GM12878 (cell line): Measurements from ENCODE around the gene TRIM54. TPM values are rescaled to one million over a fixed set of nuclear protein-coding genes. Genes with fewer than 3 reads are reported as not detected.

Experiments
- ATF7 ChIP-seq: fragments of 450-650 bp; IDR thresholded peaks from 2 replicates; pipeline ENCODE4 v1.6.1; 2016; ENCODE audit warnings: low read depth, mild to moderate bottlenecking
- BRCA1 ChIP-seq: IDR thresholded peaks from 2 replicates; pipeline ENCODE4 v1.6.1; 2011; ENCODE audit warnings: low read depth, low read length, improper control_type of control experiment
- CREM ChIP-seq: IDR thresholded peaks from 2 replicates; pipeline ENCODE4 v1.6.1; 2014; ENCODE audit warnings: antibody characterized with exemption, low read depth
- CTCF ChIP-seq, 3 experiments: IDR thresholded peaks in 2 of 3; conservative IDR thresholded peaks in 1 of 3; 2 replicates each; pipeline ENCODE4 v1.5.1; 2011; ENCODE audit warnings: low read depth in 3 of 3, low read length in 3 of 3, mild to moderate bottlenecking in 3 of 3, control low read depth in 2 of 3, moderate library complexity in 2 of 3, inconsistent platforms in 1 of 3, mixed read lengths in 1 of 3; ENCODE audit not compliant: control insufficient read depth in 2 of 3, insufficient read depth in 1 of 3; ENCODE audit errors: extremely low read depth in 1 of 3
- DPF2 ChIP-seq: fragments of 450-650 bp; IDR thresholded peaks from 2 replicates; pipeline ENCODE4 v1.6.1; 2017; ENCODE audit warnings: mild to moderate bottlenecking
- FOS ChIP-seq: IDR thresholded peaks from 3 replicates; pipeline ENCODE4 v1.6.1; 2011; ENCODE audit warnings: borderline replicate concordance; ENCODE audit not compliant: insufficient read length; ENCODE audit errors: extremely low read depth
- IKZF1 ChIP-seq: fragments of 450-650 bp; conservative IDR thresholded peaks from 2 replicates; pipeline ENCODE4 v1.6.1; 2017; ENCODE audit warnings: antibody characterized with exemption, mild to moderate bottlenecking
- IKZF2 ChIP-seq, 2 experiments: fragments of 450-650 bp; IDR thresholded peaks; 2 replicates each; pipeline ENCODE4 v1.6.1; 2017; ENCODE audit warnings: mild to moderate bottlenecking in 2 of 2, moderate library complexity in 2 of 2
- MTA3 ChIP-seq: IDR thresholded peaks from 2 replicates; pipeline ENCODE4 v1.6.1; 2012; ENCODE audit warnings: low read length, inconsistent platforms, borderline replicate concordance
- NBN ChIP-seq: fragments of 450-650 bp; IDR thresholded peaks from 2 replicates; pipeline ENCODE4 v1.6.1; 2016
- NFXL1 ChIP-seq: fragments of 450-650 bp; IDR thresholded peaks from 2 replicates; pipeline ENCODE4 v1.6.1; 2017; ENCODE audit warnings: antibody characterized with exemption, mild to moderate bottlenecking, borderline replicate concordance
- NKRF ChIP-seq: fragments of 450-650 bp; conservative IDR thresholded peaks from 2 replicates; pipeline ENCODE4 v1.6.1; 2017; ENCODE audit warnings: mild to moderate bottlenecking, moderate library complexity
- PBX3 ChIP-seq: IDR thresholded peaks from 2 replicates; pipeline ENCODE4 v1.6.1; 2011; ENCODE audit warnings: mild to moderate bottlenecking, low read depth, low read length, moderate library complexity; ENCODE audit not compliant: insufficient replicate concordance
- POU2F2 ChIP-seq: IDR thresholded peaks from 3 replicates; pipeline ENCODE4 v1.6.1; 2011; ENCODE audit warnings: low read depth, mild to moderate bottlenecking, low read length, borderline replicate concordance
- RAD21 ChIP-seq: IDR thresholded peaks from 2 replicates; pipeline ENCODE4 v1.6.1; 2011; ENCODE audit warnings: mild to moderate bottlenecking, low read depth, low read length, moderate library complexity; ENCODE audit not compliant: insufficient read depth
- RCOR1 ChIP-seq: conservative IDR thresholded peaks from 2 replicates; pipeline ENCODE4 v1.6.1; 2012; ENCODE audit warnings: low read depth, low read length, improper control_type of control experiment
- SIN3A ChIP-seq: IDR thresholded peaks from 2 replicates; pipeline ENCODE4 v1.6.1; 2012; ENCODE audit warnings: low read depth, low read length, improper control_type of control experiment
- SMAD5 ChIP-seq: IDR thresholded peaks from 2 replicates; pipeline ENCODE4 v1.6.1; 2016; ENCODE audit warnings: antibody characterized with exemption, low read depth
- SMC3 ChIP-seq: IDR thresholded peaks from 2 replicates; pipeline ENCODE4 v1.6.1; 2011; ENCODE audit warnings: low read length, improper control_type of control experiment, borderline replicate concordance
- SPI1 ChIP-seq: IDR thresholded peaks from 2 replicates; pipeline ENCODE4 v1.6.1; 2011; ENCODE audit warnings: low read depth, mild to moderate bottlenecking, low read length, moderate library complexity, borderline replicate concordance; ENCODE audit not compliant: insufficient read depth
- SREBF2 ChIP-seq: IDR thresholded peaks from 2 replicates; pipeline ENCODE4 v1.6.1; 2012; ENCODE audit warnings: mild to moderate bottlenecking, low read length
- STAT3 ChIP-seq: IDR thresholded peaks from 2 replicates; pipeline ENCODE4 v1.6.1; 2011; ENCODE audit warnings: low read depth, low read length, improper control_type of control experiment
- ZBED1 ChIP-seq: IDR thresholded peaks from 2 replicates; pipeline ENCODE4 v1.6.1; 2016; ENCODE audit warnings: borderline replicate concordance
- ZNF384 ChIP-seq: IDR thresholded peaks from 2 replicates; pipeline ENCODE4 v1.6.1; 2012; ENCODE audit warnings: low read depth, mild to moderate bottlenecking, low read length, improper control_type of control experiment, borderline replicate concordance
- polyA plus RNA-seq, 11 experiments: library from polyadenylated mRNA; depleted of rRNA in 4 of 11; unstranded in 6 of 11; stranded (reverse) in 5 of 11; fragments of >200 nt; fragmentation: Nextera tagmentation in 4 of 11; fragmentation: Illumina TruSeq in 1 of 11; extraction: Ambion mirVana in 4 of 11; extraction: Trizol in 1 of 11; gene quantifications; 1 replicate in 1 of 11; 2 replicates in 10 of 11; pipeline versions ENCODE4 v1.2.1 to v1.2.3, GENCODE V29; 2011 to 2016; ENCODE audit warnings: inconsistent platforms in 2 of 11, missing spikeins in 2 of 11, low read depth in 1 of 11
- total RNA-seq, 4 experiments: library from RNA; depleted of rRNA in 3 of 4; stranded (reverse); fragments of >200 nt in 3 of 4; fragmentation: Illumina TruSeq in 1 of 4; extraction: Trizol in 1 of 4; gene quantifications; 2 replicates each; pipeline versions ENCODE4 v1.2.1 to v1.2.3, GENCODE V29; 2013 to 2021
- TF ChIP-seq, protein P1 (sequence below): fragments of 450-650 bp; IDR thresholded peaks from 2 replicates; pipeline ENCODE4 v1.6.1; 2016; ENCODE audit warnings: mild to moderate bottlenecking

The TRIM54 gene
- total and polyA plus RNA-seq, 10 of the 15 experiments (the other 5 are each of a cell fraction or from before 2014, with no cell fraction given): 0.03 to 0.08 TPM; not detected in 8

- TF ChIP-seq PBX3 (no peak), CREM (no peak), IKZF1 (peak; percentile 57; the same call in 1 of the 2 replicates), SPI1 (no peak), ATF7 (peak; percentile 67), SREBF2 (no peak), RAD21 (peak; percentile 72), NFXL1 (no peak), IKZF2 (IDR thresholded peaks at IDR 0.05) (peak in 1 of 2 experiments; percentile 37; a peak in 1 of 4 replicates), NBN (0 out of 2 replicates have a peak, but pooled peaks have one; percentile 47), STAT3 (no peak), SMC3 (peak; percentile 57; the same call in 1 of the 2 replicates), CTCF (IDR thresholded peaks at IDR 0.05 in 2 of 3, conservative IDR thresholded peaks at IDR 0.05 in 1 of 3; ENCODE audit: control insufficient read depth in 2 of 3, extremely low read depth in 1 of 3, insufficient read depth in 1 of 3, low read depth in 3 of 3, low read length in 3 of 3) (peak; percentile 75 to 83 (median 80)), MTA3 (no peak), FOS (no peak), BRCA1 (no peak), SMAD5 (no peak), POU2F2 (peak; percentile 90; the same call in 2 of the 3 replicates), RCOR1 (no peak), DPF2 (no peak), ZBED1 (no peak), SIN3A (no peak), NKRF (no peak), ZNF384 (peak; percentile 91)
- TF ChIP-seq, protein P1, sequence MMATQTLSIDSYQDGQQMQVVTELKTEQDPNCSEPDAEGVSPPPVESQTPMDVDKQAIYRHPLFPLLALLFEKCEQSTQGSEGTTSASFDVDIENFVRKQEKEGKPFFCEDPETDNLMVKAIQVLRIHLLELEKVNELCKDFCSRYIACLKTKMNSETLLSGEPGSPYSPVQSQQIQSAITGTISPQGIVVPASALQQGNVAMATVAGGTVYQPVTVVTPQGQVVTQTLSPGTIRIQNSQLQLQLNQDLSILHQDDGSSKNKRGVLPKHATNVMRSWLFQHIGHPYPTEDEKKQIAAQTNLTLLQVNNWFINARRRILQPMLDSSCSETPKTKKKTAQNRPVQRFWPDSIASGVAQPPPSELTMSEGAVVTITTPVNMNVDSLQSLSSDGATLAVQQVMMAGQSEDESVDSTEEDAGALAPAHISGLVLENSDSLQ: 0 out of 2 replicates have a peak, but pooled peaks have one; percentile 32
These were observed 21.1 kb downstream of the TRIM54 start (continued) for GRCh38 chr2:27303093-27304025.
